WTC11 (cell line): ENCODE data around the gene SIX6. TPM values are rescaled to one million over a fixed set of nuclear protein-coding genes. Genes with fewer than 3 reads are reported as not detected.

Source experiments
- ATAC-seq: fragments of 200-7000 bp; cut with Tn5 transposase; 2 replicates; pipeline ENCODE4 v1.10.0; 2021; ENCODE audit warnings: mild to moderate bottlenecking, moderate library complexity
- CTCF ChIA-PET: fragments of 300-600 bp; sonication (Branson Sonifier 250); formaldehyde crosslinking; loops from one replicate; lab custom pipeline; 2021; ENCODE audit warnings: antibody characterized with exemption; lab: Charles Lee
- POLR2A ChIA-PET: fragments of 350-600 bp; sonication (Branson Sonifier 250); formaldehyde crosslinking; loops from one replicate; lab custom pipeline; 2021; ENCODE audit warnings: antibody characterized with exemption; lab: Charles Lee
- DNase-seq: peaks from one replicate; pipeline ENCODE4 v3.0.0; 2021; ENCODE audit warnings: low spot score
- H3K27ac Mint-ChIP-seq: 2 replicates; pipeline ENCODE4 v1.8.0; 2021; ENCODE audit warnings: mixed read lengths
- H3K27me3 Mint-ChIP-seq: 2 replicates; pipeline ENCODE4 v1.8.0; 2021; ENCODE audit warnings: low read depth, mild to moderate bottlenecking, moderate library complexity, mixed read lengths
- H3K36me3 Mint-ChIP-seq: 2 replicates; pipeline ENCODE4 v1.8.0; 2021; ENCODE audit warnings: mixed read lengths
- H3K4me1 Mint-ChIP-seq: 2 replicates; pipeline ENCODE4 v1.8.0; 2022; ENCODE audit warnings: mixed read lengths
- H3K4me3 Mint-ChIP-seq: 2 replicates; pipeline ENCODE4 v1.8.0; 2021; ENCODE audit warnings: mild to moderate bottlenecking, moderate library complexity, mixed read lengths
- H3K9me3 Mint-ChIP-seq: 2 replicates; pipeline ENCODE4 v1.8.0; 2021; ENCODE audit warnings: mixed read lengths
- ATF1 ChIP-seq: sonication (generic); formaldehyde crosslinking; IDR thresholded peaks from 2 replicates; pipeline ENCODE4 v1.8.1; 2023; ENCODE audit warnings: mild to moderate bottlenecking, moderate library complexity, missing genetic modification reagents
- CREM ChIP-seq: sonication (generic); formaldehyde crosslinking; IDR thresholded peaks from 2 replicates; pipeline ENCODE4 v1.8.1; 2022; ENCODE audit warnings: mild to moderate bottlenecking, missing genetic modification reagents, moderate library complexity
- CTCF ChIP-seq: fragments of 200-600 bp; IDR thresholded peaks from 2 replicates; pipeline ENCODE4 v1.8.0; 2022; ENCODE audit warnings: antibody characterized with exemption
- FOXP1 ChIP-seq: sonication (generic); formaldehyde crosslinking; IDR thresholded peaks from 2 replicates; pipeline ENCODE4 v1.8.0; 2022; ENCODE audit warnings: missing genetic modification reagents, mild to moderate bottlenecking, moderate library complexity, borderline replicate concordance
- GABPB1 ChIP-seq: sonication (generic); formaldehyde crosslinking; IDR thresholded peaks from 2 replicates; pipeline ENCODE4 v1.8.1; 2023; ENCODE audit warnings: mild to moderate bottlenecking, missing genetic modification reagents
- GRHL2 ChIP-seq: fragments of 250-450 bp; sonication (Bioruptor Pico); IDR thresholded peaks from 2 replicates; pipeline ENCODE4 v1.8.0; 2022; ENCODE audit warnings: mild to moderate bottlenecking, moderate library complexity; ENCODE audit not compliant: insufficient replicate concordance, severe bottlenecking
- GTF2I ChIP-seq: fragments of 250-450 bp; sonication (Bioruptor Pico); conservative IDR thresholded peaks from 2 replicates; pipeline ENCODE4 v1.4.0; 2021; ENCODE audit warnings: mild to moderate bottlenecking
- HMGXB4 ChIP-seq: sonication (generic); formaldehyde crosslinking; IDR thresholded peaks from 2 replicates; pipeline ENCODE4 v1.8.1; 2023; ENCODE audit warnings: mild to moderate bottlenecking, moderate library complexity, missing genetic modification reagents
- IRF1 ChIP-seq: sonication (generic); formaldehyde crosslinking; IDR thresholded peaks from 2 replicates; pipeline ENCODE4 v1.8.0; 2023; ENCODE audit warnings: missing genetic modification reagents
- MLX ChIP-seq: sonication (generic); formaldehyde crosslinking; IDR thresholded peaks from 2 replicates; pipeline ENCODE4 v1.8.1; 2023; ENCODE audit warnings: mild to moderate bottlenecking, missing genetic modification reagents, moderate library complexity
- MXD4 ChIP-seq: fragments of 250-450 bp; sonication (Bioruptor Pico); IDR thresholded peaks from 2 replicates; pipeline ENCODE4 v1.8.0; 2021; ENCODE audit warnings: mild to moderate bottlenecking, moderate library complexity, borderline replicate concordance
- MYBL2 ChIP-seq: sonication (generic); formaldehyde crosslinking; IDR thresholded peaks from 2 replicates; pipeline ENCODE4 v1.8.1; 2023; ENCODE audit warnings: mild to moderate bottlenecking, moderate library complexity, missing genetic modification reagents
- PRRX2 ChIP-seq: fragments of 250-450 bp; sonication (Bioruptor Pico); IDR thresholded peaks from 2 replicates; pipeline ENCODE4 v1.8.0; 2021; ENCODE audit warnings: mild to moderate bottlenecking
- RELA ChIP-seq: sonication (generic); formaldehyde crosslinking; IDR thresholded peaks from 2 replicates; pipeline ENCODE4 v1.8.1; 2022; ENCODE audit warnings: missing genetic modification reagents, mild to moderate bottlenecking, borderline replicate concordance
- RORB ChIP-seq: fragments of 250-450 bp; sonication (Bioruptor Pico); IDR thresholded peaks from 2 replicates; pipeline ENCODE4 v1.9.0; 2021; ENCODE audit warnings: mild to moderate bottlenecking
- SP1 ChIP-seq: sonication (generic); formaldehyde crosslinking; conservative IDR thresholded peaks from 2 replicates; pipeline ENCODE4 v1.8.1; 2022; ENCODE audit warnings: missing genetic modification reagents
- total RNA-seq: library from RNA; stranded (reverse); gene quantifications from 3 replicates; pipeline ENCODE4 v1.2.3, GENCODE V29; 2021
- TF ChIP-seq, protein P1 (sequence below): sonication (generic); formaldehyde crosslinking; IDR thresholded peaks from 2 replicates; pipeline ENCODE4 v1.8.0; 2022; ENCODE audit warnings: mild to moderate bottlenecking, missing genetic modification reagents
- TF ChIP-seq, protein P2 (sequence below): sonication (generic); formaldehyde crosslinking; IDR thresholded peaks from 2 replicates; pipeline ENCODE4 v1.8.1; 2023; ENCODE audit warnings: mild to moderate bottlenecking, missing genetic modification reagents, borderline replicate concordance

The SIX6 gene
- total RNA-seq, 1 experiment from 2014 or later = 0.07 TPM

DNA sequence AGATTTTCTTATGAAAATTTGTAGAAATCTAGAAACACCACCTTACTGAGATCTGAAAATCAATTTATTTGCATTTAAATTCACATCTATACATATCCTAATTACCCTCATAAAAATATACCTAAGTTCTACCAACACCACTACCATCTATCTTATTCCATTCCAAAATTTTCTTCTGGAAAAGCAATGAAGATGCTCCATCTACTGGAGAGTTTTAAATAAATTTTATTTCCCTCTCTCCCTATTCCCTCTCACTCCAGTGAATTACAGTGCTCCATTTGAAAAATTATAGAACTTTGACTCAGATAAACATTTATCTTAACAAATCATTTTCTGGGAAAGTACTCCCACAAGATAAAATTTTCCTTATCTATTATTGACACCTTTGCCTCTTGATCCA, 20.8 kb upstream of the SIX6 start (continued):
- no peak for TF ChIP-seq SP1 (CRISPR knock-in tag)
- TF ChIP-seq, protein P1, sequence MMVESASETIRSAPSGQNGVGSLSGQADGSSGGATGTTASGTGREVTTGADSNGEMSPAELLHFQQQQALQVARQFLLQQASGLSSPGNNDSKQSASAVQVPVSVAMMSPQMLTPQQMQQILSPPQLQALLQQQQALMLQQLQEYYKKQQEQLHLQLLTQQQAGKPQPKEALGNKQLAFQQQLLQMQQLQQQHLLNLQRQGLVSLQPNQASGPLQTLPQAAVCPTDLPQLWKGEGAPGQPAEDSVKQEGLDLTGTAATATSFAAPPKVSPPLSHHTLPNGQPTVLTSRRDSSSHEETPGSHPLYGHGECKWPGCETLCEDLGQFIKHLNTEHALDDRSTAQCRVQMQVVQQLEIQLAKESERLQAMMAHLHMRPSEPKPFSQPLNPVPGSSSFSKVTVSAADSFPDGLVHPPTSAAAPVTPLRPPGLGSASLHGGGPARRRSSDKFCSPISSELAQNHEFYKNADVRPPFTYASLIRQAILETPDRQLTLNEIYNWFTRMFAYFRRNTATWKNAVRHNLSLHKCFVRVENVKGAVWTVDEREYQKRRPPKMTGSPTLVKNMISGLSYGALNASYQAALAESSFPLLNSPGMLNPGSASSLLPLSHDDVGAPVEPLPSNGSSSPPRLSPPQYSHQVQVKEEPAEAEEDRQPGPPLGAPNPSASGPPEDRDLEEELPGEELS = no peak
- TF ChIP-seq GTF2I (CRISPR knock-in tag) = no peak
- no peak for TF ChIP-seq RELA (CRISPR knock-in tag)
- no peak for TF ChIP-seq CTCF
- no peak for TF ChIP-seq CREM (CRISPR knock-in tag)
- TF ChIP-seq, protein P2, sequence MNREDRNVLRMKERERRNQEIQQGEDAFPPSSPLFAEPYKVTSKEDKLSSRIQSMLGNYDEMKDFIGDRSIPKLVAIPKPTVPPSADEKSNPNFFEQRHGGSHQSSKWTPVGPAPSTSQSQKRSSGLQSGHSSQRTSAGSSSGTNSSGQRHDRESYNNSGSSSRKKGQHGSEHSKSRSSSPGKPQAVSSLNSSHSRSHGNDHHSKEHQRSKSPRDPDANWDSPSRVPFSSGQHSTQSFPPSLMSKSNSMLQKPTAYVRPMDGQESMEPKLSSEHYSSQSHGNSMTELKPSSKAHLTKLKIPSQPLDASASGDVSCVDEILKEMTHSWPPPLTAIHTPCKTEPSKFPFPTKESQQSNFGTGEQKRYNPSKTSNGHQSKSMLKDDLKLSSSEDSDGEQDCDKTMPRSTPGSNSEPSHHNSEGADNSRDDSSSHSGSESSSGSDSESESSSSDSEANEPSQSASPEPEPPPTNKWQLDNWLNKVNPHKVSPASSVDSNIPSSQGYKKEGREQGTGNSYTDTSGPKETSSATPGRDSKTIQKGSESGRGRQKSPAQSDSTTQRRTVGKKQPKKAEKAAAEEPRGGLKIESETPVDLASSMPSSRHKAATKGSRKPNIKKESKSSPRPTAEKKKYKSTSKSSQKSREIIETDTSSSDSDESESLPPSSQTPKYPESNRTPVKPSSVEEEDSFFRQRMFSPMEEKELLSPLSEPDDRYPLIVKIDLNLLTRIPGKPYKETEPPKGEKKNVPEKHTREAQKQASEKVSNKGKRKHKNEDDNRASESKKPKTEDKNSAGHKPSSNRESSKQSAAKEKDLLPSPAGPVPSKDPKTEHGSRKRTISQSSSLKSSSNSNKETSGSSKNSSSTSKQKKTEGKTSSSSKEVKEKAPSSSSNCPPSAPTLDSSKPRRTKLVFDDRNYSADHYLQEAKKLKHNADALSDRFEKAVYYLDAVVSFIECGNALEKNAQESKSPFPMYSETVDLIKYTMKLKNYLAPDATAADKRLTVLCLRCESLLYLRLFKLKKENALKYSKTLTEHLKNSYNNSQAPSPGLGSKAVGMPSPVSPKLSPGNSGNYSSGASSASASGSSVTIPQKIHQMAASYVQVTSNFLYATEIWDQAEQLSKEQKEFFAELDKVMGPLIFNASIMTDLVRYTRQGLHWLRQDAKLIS = no peak
- TF ChIP-seq GABPB1 = no peak
- no peak for TF ChIP-seq MXD4 (CRISPR knock-in tag)
- TF ChIP-seq MYBL2 = no peak
- TF ChIP-seq ATF1 (CRISPR knock-in tag) = no peak
- TF ChIP-seq IRF1 (CRISPR knock-in tag) = no peak
- no peak for TF ChIP-seq MLX
- no peak for TF ChIP-seq PRRX2 (CRISPR knock-in tag)
- TF ChIP-seq HMGXB4 (CRISPR knock-in tag) = no peak

DNA sequence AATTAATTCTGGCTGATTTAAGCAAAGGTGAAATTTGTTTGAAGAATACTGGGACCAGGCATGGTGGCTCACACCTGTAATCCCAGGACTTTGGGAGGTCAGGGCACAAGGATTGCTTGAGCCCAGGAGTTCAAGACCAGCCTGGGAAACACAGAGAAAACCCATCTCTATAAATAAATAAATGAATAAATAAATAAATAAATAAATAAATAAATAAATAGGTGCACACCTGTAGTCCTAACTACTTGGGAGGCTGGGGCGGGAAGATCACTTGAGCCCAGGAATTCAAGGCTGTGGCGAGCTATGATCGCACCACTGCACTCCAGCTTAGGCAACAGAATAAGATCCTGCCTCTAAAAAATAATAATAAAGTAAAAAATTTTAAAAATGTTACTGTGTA, 18.7 kb upstream of the SIX6 start:
- ChIA-PET POLR2A (interaction anchor here (0.6 kb wide), 1 partner anchor 67 kb away, joined by 5 read pairs; no protein-coding TSS in a partner anchor), CTCF (interaction anchor here (1.8 kb wide), 1 partner anchor 224 kb away, joined by 4 read pairs; no protein-coding TSS in a partner anchor)
- no peaks in the 10 kb centered on the region for H3K36me3 Mint-ChIP-seq
- H3K27ac Mint-ChIP-seq = no peak overlapping the region
- peaks cover 5% of the 10 kb centered on the region for H3K27me3 Mint-ChIP-seq
- peaks cover 4% of the 10 kb centered on the region for H3K9me3 Mint-ChIP-seq
- ATAC-seq (no peak), DNase-seq (no peak)
- peaks cover 4% of the 10 kb centered on the region; the same call in 1 of the 2 replicates for H3K4me1 Mint-ChIP-seq
- no peak for TF ChIP-seq RORB
- TF ChIP-seq FOXP1 (CRISPR knock-in tag) = no peak
- no peak for TF ChIP-seq GRHL2 (CRISPR knock-in tag)
- no peak for TF ChIP-seq MLX
- TF ChIP-seq, all 79 proteins: peak for 0
- no peak overlapping the region for H3K4me3 Mint-ChIP-seq
